Hematopoietic multipotent progenitor cell treated with erythropoietin and hydrocortisone succinate and interleukin-3 and kit ligand, for 15 days (in vitro differentiated cells): ENCODE data around the gene THTPA.
A peak's percentile ranks its signal among the peaks of the same experiment; 100 is the strongest.

Source experiments
- DNase-seq: peaks from one replicate; pipeline ENCODE4 v3.0.0-alpha.2; 2015; ENCODE audit warnings: low spot score

The THTPA gene

DNA sequence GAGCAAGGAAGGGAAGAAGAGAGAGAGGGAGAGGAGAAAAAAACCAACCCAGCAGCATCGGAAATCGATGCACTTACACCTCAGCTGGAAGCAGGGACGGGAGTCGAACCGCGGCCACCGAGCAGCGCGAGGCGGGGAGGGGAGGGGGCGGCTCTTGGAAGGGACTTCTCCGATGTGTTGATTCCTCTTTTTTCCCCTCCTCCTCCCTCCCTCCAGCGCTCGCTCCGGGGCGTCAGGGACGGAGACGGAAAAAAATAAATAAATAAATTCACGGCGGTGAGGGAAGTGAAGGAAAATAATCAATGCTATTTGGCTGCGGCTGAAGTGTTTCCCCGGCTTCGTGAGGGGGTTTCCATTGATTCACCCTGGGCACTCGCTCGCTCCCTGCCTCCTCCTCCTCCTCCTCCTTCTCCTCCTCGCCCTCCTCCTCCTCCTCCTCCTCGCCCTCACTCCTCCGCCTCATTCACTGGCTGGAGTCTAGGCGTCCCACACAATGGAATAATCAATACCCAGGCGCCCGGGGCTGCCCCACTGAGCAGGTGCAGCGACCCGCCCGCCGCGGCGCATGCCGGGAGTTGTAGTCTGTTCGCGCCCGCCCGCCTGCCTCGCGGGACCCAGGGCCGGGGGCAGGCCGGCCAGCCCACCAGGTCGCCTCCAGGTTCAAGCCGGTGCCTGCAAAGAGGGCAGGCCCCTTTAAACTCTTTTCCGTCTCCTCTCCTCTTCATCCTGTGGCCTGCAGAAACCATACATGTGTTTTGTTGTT is 4.6 kb upstream of the THTPA start, which contains the start of gene ZFHX2:
Gene ZFHX2 (minus strand): TSS at position 500 of the 763 bp plus-strand sequence. CDS start 16,440 bp downstream, outside the sequence.
- DNase-seq = peak; percentile 52

- no peak for DNase-seq
Observed at GRCh38 chr14:23555533-23555881, 564 bp upstream of the THTPA start.

DNA sequence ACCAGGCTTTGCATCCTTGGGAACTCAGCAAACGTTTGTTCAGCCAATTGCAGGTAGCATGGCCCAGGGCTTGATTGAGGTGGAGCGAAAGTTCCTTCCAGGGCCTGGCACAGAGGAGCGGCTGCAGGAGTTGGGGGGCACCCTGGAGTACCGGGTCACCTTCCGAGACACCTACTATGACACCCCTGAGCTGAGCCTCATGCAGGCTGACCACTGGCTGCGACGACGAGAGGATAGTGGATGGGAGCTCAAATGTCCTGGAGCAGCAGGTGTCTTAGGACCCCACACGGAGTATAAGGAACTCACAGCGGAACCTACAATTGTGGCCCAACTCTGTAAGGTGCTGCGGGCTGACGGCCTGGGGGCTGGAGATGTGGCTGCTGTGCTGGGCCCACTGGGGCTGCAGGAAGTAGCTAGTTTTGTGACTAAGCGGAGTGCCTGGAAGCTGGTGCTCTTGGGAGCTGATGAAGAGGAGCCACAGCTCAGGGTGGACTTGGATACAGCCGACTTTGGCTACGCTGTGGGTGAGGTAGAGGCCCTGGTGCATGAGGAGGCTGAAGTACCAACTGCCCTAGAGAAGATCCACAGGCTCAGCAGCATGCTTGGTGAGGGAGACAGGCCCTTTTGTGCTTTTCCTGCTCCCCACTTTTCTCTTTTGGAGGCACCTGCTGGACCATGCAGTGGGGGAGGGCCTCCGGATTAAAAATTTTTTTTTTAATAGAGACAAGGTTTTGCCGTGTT is 799 bp downstream of the THTPA start:
- DNase-seq = no peak

- no peak for DNase-seq
Observed at GRCh38 chr14:23557521-23557920, 1.4 kb downstream of the THTPA start.

DNA sequence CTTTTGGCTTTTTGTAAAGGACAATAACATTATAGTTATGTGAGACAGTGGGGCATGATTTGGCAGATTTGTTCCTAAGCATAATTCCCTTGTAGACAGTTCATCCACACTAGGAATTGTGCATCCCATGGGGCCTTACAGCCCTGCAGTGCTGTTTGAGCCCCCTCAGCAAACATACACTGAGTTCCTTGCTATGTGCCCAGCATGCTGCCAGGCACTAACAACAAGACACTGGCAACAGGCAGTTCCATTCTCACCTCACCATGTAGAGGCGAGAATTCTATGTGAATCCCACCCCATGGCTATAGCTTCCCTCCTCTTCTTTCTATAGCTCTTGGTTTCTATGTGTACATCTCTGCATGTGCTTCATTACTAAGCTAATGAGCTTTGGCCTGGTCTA is 1.9 kb downstream of the THTPA start:
- DNase-seq = no peak

DNA sequence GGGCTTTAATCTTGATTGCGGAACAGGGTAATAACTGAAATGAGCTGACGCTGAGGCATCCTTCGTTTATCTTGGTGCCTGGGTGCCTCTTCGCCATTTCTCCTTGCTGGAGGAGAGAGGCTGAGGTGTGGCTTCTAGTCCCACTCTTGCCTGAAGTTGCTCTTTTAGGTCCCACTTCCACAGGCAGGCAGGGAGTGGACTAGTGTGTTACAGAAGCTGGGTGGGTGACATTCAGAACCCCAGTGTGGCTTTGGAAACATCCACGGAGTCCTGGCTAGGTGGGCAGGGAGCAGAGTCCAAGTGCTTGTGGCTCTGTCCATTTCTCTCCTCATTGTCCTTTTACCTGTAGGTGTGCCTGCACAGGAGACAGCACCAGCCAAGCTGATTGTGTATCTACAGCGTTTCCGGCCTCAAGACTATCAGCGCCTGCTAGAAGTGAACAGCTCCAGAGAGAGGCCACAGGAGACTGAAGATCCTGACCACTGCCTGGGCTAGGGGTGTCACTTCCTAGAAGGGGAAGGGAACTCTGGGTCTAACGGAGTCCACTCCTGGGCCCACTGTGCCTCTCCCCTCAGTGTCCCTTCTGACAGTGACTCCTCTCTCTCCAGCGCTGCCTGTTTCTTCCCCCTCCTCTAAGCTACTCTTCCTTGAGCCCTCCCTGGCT is 2.4 kb downstream of the THTPA start:
- DNase-seq = no peak

GRCh38 chr14:23559010-23559925 is 3.2 kb downstream of the THTPA start:
- DNase-seq = peak; percentile 76

DNA sequence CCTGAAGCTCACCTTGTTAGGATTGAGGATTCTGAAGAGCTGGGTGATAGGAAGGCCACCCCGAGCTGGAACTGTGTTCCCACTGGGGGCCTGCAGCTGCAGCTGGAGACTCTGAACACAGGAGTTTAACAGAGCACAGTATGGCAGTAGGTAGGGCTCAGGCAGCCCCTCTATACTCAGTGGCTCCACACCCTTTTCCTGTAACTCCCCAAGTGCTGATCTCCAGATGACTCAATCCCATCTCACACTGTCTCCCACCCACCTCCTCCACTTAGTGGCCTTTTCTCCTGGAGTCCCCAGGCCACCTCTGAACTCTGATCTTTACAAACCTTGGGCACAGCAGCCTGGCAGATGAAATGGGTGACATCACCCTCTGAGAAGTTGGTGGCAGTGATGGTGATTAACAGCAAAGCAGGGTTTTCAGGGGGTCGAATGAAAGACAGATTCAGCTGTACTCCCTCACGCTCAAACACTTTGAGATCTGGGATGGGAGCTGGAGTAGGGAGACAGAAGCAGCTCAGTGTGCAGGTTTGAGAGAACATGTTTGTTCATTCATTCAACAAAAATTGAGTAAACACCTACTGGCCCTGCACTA is 4.0 kb downstream of the THTPA start:
- no peak for DNase-seq

DNA sequence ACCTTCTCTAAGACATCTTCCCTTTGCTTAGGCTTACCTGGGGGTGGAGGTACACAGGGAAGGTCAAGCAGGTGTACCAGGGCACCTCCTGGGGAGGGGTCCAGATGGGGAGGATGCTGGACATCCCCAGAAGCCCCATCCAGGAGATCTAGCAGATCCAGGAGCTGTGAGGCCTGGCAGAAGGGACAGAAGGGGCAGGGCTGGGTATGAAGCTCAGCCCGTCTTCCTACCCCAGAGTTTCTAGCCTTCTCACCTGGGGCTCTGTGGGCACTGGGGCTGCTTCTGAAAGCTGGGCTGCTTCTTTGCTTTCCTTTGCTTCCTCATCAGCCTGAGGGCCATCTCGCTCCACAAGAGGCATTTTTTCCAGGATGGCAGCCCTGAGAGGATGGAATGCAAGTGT is 5.2 kb downstream of the THTPA start:
- no peak for DNase-seq

GRCh38 chr14:23561873-23562821 is 6.1 kb downstream of the THTPA start:
- DNase-seq = no peak

DNA sequence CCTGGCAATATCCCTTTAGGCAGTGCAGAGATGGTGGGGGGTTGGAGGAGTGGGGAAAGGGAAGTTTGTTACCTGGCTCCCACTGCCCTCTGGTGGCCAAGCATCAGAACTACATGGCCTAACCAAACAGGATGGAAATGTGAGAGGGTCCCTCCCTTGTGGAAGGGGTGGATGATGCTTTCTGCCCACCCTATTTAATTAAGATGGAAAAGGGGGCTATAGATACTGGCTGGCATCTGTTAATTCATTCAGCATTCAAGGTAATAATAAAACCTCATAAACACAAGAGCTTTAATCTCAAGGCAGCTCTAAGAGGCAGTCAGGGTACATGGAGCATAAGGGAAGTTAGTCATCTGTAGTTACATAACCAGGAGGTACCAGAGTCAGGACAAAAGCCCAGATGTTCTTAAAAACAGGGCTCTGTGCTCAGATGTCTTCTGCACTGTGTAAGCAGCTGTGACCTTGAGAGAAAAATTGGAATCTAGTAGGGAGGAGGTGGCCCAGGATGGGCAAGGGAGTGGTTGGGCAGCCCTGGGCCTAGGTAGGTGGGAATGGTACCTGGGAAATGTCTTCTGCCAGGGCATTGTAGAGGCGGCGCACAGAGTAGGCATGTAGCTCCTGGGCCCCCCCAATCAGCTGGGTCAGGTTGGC is 6.9 kb downstream of the THTPA start:
- peak; percentile 65 for DNase-seq

- no peak for DNase-seq
Observed at GRCh38 chr14:23563473-23564180, 7.6 kb downstream of the THTPA start.

DNA sequence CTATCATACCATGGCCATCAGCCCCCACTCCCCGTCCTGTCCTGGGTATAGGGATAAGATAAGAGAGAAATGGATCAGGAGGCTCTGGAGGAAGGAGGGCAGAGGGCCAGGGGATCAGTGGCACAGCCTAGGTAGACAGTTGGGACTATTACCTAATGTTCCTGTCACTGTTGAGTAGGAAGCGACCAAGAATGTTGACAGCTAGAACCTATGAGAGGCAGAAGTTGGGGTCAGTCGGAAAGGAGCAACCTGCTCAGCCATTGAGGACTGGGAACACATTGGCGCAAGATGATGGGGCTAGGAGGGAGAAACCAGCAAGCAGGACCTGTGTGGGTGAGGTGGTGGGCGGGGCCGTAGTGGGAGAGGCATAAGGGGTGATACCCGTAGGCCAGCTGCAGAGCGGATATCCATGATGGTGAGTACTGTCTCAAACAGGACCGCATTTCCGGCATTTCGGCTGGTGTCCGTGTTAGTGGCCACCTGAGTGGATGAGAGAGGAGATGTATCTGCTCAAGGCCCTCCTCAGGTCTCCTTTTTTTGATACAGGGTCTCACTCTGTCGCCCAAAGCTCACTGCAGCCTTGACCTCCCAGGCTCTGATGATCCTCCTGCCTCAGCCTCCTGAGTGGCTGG is 8.2 kb downstream of the THTPA start:
- no peak for DNase-seq

DNA sequence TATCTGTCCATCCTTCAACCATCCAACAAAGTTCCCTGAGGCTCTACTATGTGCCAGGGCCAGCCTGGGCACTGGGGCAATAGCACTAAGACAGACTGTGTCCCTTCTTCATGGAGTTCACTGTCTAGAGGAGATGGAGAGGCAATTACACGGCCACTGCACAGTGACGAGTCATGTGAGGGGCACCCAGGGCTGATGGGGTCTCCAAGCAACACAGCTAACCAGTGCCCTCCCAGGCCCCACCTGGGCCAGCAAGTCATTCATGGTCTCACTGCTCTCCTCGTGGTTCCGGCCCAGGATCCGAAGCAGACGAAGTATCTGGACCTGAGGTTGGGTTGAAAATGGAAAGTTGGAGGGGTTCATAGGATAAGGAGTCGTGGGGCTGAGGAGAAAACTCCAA is 8.8 kb downstream of the THTPA start:
- DNase-seq = no peak

DNA sequence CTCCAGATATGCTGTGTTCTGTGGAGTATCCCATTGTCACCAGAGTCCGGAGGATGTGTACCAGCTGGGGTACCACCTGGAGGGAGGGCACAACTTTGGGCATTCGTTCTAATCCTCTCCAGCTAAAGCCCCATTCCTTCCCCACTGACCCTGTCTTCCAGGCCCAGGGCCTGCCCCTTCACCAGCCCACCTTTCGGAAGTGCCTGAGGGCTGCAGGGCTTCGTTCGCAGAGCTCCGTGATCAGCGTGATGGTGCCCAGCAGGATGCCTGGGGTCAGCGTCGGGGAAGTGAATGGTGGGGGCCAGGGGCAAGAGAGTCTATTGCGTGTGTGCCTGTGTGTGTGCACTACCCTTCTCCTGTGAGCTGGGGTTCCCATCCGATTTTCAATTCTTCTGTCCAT is 9.6 kb downstream of the THTPA start:
- no peak for DNase-seq

DNA sequence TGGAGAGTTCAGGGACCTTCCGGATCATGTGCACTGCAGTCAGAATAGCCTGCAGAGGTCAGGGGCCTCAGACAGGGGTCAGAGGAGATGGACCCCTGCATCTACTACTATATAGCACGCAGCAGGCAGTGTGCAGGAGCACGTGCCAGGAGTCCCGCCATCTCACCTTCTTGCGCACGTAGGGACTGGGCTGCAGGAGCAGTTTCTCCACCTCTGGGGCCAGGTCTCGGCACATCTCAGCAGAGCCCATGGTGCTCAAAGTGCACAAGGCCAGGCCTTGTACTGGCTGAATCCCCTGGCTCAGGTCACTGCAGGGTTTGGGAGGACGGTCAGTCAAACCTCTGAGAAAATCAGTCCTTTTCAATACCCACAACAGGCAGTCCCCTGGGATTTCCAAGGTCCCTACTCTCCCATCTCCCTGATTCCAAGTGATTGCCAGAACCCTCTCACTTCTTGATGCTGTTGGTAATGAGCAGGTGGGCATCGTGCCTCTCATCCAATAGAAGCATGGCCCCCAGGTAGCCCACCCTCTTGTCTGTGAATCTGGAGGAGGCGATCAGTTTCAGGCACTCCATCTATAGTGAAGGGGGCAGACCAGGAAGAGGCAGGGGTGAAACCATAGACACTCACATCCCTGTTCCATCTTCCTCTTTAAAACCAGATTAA is 10.2 kb downstream of the THTPA start:
- no peak for DNase-seq

DNA sequence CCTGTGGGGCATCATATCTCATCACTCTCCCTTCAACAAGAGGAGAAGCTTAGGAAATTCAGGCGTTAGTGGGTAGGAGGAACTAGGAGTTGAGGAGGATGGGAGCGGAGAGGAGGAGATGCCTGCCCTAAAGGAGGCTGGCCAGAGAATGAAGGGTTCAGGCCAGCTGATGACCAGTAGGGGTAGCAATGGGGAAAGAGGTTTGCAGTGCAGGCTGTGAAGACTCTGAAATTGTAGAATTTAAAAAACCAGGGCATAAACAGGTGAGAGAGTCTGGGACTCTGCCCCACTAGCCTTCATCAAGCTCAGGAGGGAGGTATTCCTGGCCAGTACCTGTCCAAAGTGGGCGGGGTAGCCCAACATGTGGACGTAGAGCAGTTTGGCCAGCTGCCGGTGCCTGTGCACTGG is 10.7 kb downstream of the THTPA start:
- DNase-seq = no peak
